Gastroesophageal sphincter (tissue), 3 donors: ENCODE measurements around the gene SLC5A6.

ENCODE experiments used
- POLR2A ChIP-seq, 2 donors: fragments of 450-650 bp; IDR thresholded peaks; one replicate each; pipeline ENCODE4 v1.6.1; 2017; ENCODE audit warnings: antibody characterized with exemption in 2 of 2, mild to moderate bottlenecking in 2 of 2, moderate library complexity in 1 of 2
- TF ChIP-seq, protein P1 (sequence below), 4 experiments: fragments of 200-600 bp in 2 of 4; fragments of 450-650 bp in 2 of 4; sonication (generic) in 1 of 4; IDR thresholded peaks; one replicate each; pipeline ENCODE4 v1.5.1; 2017 to 2019; ENCODE audit warnings: antibody characterized with exemption in 4 of 4, mild to moderate bottlenecking in 2 of 4, moderate library complexity in 2 of 4

DNA sequence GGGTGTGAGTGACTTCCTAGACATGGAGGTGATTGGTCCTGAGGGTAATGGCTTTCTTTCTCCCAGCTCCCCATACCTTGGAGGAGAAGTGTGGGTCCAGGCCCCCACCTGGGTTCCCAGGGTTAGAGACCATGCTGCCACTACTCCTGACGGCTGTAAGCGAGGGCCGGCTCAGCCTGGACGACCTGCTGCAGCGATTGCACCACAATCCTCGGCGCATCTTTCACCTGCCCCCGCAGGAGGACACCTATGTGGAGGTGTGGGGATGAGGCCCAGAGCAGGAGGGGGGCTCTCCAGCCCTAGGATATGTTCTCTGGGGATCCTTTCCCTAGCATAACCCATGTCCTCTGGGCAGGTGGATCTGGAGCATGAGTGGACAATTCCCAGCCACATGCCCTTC, 26.9 kb upstream of the SLC5A6 start:
- TF ChIP-seq, protein P1, sequence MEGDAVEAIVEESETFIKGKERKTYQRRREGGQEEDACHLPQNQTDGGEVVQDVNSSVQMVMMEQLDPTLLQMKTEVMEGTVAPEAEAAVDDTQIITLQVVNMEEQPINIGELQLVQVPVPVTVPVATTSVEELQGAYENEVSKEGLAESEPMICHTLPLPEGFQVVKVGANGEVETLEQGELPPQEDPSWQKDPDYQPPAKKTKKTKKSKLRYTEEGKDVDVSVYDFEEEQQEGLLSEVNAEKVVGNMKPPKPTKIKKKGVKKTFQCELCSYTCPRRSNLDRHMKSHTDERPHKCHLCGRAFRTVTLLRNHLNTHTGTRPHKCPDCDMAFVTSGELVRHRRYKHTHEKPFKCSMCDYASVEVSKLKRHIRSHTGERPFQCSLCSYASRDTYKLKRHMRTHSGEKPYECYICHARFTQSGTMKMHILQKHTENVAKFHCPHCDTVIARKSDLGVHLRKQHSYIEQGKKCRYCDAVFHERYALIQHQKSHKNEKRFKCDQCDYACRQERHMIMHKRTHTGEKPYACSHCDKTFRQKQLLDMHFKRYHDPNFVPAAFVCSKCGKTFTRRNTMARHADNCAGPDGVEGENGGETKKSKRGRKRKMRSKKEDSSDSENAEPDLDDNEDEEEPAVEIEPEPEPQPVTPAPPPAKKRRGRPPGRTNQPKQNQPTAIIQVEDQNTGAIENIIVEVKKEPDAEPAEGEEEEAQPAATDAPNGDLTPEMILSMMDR (IDR thresholded peaks at IDR 0.05): no peak
- TF ChIP-seq POLR2A (IDR thresholded peaks at IDR 0.05): no peak
